Middle frontal gyrus (tissue), 1 donor: ENCODE results near the gene DEPDC1B.
"Not testable (repeated sequence)": the region's sequence is repeated elsewhere in the genome, so short reads cannot be mapped to it uniquely, and the experiment has no call there.

Experiments used
- DNase-seq: peaks from one replicate; pipeline ENCODE4 v3.0.0-alpha.2; 2015; ENCODE audit warnings: low spot score; ENCODE audit errors: extremely low spot score

The DEPDC1B gene

GRCh38 chr5:60699609-60700415 is at the start of gene DEPDC1B:
DEPDC1B (minus strand) TSS chr5:60700166; CDS start chr5:60700093, 73 bp downstream.
- DNase-seq, result peak; percentile 83

DNA sequence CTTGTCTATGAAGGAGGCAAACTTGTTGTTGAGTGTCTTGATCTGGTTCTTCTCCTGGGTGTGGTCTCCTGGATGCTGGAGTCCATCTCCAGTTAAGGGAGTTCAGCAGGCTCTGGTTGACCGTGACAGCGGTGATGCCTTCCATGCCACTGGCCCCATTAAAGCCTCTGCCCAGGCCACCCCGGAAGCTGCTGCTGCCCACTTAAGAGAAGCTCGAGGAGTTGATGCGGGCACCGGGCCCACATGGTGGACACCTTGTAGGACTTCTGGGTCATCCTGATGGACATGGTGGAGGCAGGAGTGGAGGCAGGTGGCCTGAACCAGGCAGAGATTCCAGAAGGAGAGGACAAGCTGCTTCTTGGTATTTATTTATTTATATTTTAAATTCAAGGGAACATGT is 44.7 kb upstream of the DEPDC1B start:
- no peak for DNase-seq

DNA sequence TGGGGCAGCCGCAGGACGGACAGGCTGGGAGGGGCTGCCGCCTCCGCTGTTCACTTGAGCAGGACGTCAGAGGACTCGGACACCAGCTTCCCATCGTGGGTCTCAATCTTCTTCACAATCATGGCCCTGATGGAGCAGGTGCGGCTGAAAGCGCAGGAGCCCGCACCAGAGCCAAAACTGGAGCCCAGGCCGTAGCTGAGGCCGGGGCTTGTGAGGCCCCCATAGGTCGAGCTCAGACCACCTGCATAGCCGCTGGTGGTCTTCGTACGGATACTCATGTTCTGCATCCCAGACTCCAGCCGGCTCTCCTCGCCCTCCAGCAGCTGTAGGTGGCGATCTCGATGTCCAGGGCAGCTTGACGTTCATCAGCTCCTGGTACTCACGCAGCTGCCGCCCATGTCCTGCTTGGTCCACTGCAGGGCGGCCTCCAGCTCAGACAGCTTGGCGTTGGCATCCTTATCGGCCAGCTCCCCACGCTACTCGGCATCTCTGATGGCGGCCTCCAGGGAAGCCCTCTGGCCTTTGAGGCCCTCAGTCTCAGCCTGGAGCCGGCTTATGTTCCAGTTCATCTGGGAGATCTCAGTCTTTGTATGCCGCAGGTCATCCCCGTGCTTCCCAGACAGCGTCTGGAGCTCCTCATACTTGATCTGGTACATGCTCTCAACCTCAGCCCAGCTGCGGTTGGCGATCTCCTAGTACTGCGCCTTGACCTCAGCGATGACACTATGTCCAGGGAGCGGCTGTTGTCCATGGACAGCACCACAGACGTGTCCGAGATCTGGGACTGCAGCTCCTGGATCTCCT is 43.7 kb upstream of the DEPDC1B start:
- no peak for DNase-seq

GRCh38 chr5:60740322-60740721 is 40.4 kb upstream of the DEPDC1B start:
- DNase-seq, result no peak

DNA sequence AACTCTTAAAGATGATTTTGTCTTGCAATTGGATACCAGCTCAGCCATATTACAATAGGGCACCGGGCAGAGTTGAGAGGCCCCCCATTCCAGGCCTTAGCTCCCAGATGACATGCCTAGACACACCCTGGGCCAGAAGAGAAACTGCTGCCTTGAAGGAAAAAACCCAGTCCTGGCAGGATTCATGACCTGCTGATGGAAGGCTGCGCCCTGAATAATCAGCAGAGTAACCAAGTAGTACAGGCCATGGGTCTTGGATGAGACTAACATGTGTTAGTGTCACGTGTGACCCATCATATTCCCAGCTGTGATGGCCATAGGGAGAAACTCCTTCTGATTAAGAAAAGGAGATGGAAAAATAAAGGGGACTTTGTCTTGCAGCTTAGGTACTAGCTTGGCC is 39.0 kb upstream of the DEPDC1B start:
- DNase-seq, result no peak

DNA sequence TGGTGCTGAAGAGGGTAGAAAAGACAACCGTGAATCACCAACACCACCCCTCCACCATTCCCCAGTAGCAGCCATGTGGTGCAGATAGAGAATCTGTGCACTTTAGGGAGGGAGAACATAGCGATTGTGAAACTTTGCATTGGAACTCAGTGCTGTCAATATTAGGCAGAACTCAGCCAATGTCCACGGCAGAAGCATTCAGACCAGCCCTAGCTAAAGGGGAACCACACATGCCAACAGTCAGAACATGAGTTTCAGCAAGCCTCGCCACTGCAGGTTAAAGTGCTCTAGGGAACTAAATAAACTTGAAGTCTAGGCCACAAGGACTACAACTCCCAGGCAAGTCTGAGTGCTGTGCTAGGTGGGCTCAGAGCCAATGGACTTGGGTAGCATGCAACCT is 38.5 kb upstream of the DEPDC1B start:
- DNase-seq, result no peak

GRCh38 chr5:60730858-60731257 is 30.9 kb upstream of the DEPDC1B start:
- DNase-seq, result not testable (repeated sequence)

- DNase-seq, result no peak
These were observed 27.2 kb upstream of the DEPDC1B start for GRCh38 chr5:60727033-60727679.

GRCh38 chr5:60724126-60724525 is 24.2 kb upstream of the DEPDC1B start:
- no peak for DNase-seq

DNA sequence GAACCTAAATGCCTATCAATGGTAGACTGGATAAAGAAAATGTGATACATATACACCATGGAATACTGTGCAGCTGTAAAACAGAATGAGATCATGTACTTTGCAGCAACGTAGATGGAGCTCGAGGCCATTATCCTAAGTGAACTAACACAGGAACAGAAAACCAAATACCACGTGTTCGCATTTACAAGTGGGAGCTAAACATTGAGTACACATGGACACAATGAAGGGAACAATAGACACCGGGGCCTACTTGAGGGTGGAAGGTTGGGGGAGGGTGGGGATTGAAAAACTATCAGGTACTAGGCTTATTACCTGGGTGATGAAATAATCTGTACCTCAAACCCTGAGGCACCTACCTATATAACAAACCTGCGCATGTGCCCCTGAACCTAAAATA is 22.4 kb upstream of the DEPDC1B start:
- DNase-seq, result no peak

GRCh38 chr5:60719329-60719728 is 19.4 kb upstream of the DEPDC1B start:
- DNase-seq, result no peak

DNA sequence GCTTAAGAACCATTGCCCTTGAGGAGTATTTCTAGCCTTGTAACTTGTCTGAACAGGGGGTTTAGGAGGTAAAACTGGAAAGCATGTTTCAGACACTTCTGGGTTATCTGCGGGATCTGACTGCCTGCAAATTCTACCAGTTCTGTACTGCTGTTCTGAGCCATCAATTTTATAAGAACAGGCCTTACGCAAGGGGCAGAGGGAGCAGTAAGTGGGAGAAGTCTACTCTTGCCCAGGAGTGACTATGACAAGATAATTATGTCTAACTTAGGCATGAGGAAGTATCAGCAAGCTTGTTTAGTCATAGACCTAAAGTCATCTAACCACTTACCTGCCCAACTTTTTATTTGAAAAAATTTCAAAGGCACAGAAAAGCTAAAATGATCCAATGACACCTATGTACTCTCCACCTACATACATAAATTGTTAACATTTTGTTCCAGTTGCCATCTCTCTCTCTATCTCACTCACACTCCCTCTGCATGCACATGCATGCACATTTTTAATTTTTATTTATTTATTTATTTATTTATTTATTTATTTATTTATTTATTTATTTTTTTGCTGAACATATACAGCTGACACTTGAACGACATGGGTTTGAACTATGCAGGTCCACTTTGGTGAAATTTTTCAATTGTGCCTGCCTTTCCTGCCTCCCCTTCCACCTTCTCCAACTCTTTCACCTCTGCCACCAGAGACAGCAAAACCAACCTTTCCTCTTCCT is 18.4 kb upstream of the DEPDC1B start:
- DNase-seq, result no peak

DNA sequence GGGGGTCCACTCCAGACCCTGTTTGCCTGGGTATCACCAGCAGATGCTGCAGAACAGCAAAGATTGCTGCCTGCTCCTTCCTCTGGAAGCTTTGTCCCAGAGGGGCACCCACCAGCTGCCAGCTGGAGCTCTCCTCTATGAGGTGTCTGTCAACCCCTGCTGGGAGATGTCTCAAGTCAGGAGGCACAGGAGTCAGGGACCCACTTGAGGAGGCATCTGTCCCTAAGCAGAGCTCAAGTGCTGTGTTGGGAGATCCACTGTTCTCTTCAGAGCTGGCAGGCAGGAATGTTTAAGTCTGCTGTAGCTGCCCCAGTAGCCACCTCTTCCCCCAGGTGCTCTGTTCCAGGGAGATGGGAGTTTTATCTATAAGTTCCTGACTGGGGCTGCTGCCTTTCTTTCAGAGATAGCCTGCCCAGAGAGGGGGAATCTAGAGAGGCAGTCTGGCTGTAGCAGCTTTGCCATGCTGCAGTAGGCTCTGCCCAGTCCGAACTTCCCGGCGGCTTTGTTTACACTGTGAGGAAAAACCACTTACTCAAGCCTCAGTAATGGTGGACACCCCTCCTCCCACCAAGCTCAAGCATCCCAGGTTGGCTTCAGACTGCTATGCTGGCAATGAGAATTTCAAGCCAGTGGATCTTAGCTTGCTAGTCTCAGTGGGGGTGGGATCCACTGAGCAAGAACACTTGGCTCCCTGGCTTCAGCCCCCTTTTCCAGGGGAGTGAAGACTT is 15.4 kb upstream of the DEPDC1B start:
- DNase-seq, result not testable (repeated sequence)

GRCh38 chr5:60712950-60713349 is 13.0 kb upstream of the DEPDC1B start:
- DNase-seq, result no peak

- DNase-seq, result not testable (repeated sequence)
These were observed 11.9 kb upstream of the DEPDC1B start for GRCh38 chr5:60711892-60712291.

GRCh38 chr5:60710362-60710761 is 10.4 kb upstream of the DEPDC1B start:
- DNase-seq, result no peak

DNA sequence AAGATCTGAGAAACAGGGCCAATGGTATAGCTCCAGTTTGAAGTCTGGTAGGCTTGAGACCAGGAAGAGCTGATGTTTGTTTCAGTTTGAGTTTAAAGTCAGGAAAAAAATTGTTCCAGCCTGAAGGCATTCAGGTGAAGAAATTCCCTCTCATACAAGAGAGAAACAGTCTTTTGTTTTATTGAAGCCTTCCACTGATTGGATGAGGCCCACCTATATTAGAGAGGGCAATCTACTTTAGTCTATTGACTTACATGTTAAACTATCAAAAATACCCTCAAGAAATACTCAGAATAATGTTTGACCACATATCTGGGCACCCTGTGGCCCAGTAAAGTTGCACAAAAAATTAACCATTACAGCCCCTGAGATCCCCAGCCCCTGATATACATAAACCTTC is 5.2 kb upstream of the DEPDC1B start:
- DNase-seq, result no peak

DNA sequence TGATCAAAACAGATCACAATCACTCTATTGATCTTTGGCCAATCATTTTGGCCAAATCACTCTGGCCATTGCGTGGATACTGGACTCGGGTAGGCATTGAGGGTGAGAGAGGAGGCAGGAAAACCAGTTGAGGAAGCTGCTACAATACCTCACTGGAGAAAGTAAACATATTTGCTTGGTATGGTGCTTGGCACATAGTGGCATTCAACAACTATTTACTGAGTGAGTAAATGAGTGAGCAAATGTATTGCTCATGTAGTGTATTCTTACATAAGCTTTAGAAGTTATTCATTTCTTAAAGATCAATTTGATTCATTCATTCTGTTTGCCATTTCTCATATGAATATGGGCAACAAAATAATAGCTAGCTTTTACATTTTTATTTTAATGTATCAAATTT is 4.0 kb upstream of the DEPDC1B start:
- DNase-seq, result no peak

DNA sequence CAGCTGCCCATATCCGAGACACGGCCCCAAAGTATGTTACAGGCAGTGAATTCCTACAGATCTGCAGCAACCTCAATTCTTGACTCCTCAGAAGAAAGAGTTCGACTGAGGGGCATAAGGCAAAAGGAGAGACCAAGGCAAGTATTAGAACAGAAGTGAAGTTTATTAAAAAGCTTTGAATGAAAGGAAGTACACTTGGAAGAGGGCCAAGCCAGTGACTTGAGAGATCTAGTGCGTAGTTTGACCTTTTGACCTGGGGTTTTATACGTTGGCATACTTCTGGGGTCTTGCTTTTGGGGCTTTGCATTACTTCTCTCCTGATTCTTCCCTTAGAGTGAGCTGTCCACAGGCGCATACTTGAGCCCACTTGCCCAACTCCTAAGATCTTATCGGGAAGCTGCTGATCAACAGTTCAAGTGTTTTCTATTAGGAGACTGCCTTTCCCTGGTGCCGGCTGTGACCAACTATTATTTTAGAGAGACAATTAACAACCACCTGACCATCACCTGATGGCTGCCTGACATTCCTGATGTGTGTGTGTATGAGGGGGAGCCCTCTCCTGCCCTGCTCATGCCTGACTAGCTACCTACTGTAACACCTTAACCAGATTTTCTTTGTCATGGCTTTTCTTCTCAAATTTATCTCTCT is 1.5 kb upstream of the DEPDC1B start:
- no peak for DNase-seq

GRCh38 chr5:60700416-60700757 is 421 bp upstream of the DEPDC1B start:
- no peak for DNase-seq

DNA sequence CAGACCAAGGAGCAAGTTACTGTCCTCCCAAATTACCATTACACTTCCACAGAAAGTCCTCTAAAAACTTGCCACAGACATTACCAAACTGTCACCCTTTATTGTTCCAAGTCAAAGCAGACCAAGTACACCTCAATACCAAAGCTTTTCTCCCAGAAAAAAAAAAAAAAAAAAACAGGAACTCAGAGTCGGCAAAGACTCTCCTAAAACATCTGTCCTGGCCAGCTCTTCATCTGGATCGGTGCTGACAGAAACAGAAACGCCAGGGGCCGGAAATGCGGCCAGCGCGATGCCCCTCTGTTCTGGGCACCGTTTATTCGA is 718 bp downstream of the DEPDC1B start:
- DNase-seq, result no peak
